ENCODE data around the gene ARHGEF39. TPM values are rescaled to one million over a fixed set of nuclear protein-coding genes. Genes with fewer than 3 reads are reported as not detected.

Gene ARHGEF39
- total and polyA plus RNA-seq, 4 donors: 0.47 to 1.4 (median 1.3) TPM

GRCh38 chr9:35687306-35687705 lies 22.3 kb upstream of the ARHGEF39 start:
- TF ChIP-seq CTCF (IDR thresholded peaks at IDR 0.05; ENCODE audit: control extremely low read depth, extremely low read depth): no peak
- H3K9me3 ChIP-seq (ENCODE audit: control insufficient read depth in 4 of 4, insufficient read depth in 3 of 4, low read length in 3 of 4): no peaks in the 10 kb centered on the region
- no peak for ATAC-seq (ENCODE audit: insufficient read depth, low FRiP score)
- no peak overlapping the region for H3K9ac ChIP-seq (ENCODE audit: insufficient read depth in 1 of 2, low read length in 2 of 2)
- no peaks in the 10 kb centered on the region for H3K27me3 ChIP-seq (ENCODE audit: control insufficient read depth in 3 of 3, insufficient read depth in 3 of 3, low read length in 2 of 3)
- 79 to 94% methylated on average over 2 of the region's 2 CpGs for WGBS, 2 donors
- H3K36me3 ChIP-seq (ENCODE audit: control insufficient read depth in 4 of 4, insufficient read depth in 4 of 4, low read length in 4 of 4): peaks cover 8 to 22% (median 11%) of the 10 kb centered on the region in 4 donors
- peaks cover 6 to 30% (median 11%) of the 10 kb centered on the region in 5 donors for H3K4me1 ChIP-seq (ENCODE audit: control insufficient read depth in 5 of 5, insufficient read depth in 5 of 5, low read length in 5 of 5)
- H3K4me3 ChIP-seq: peak overlapping the region; percentile 23
- H3K27ac ChIP-seq (ENCODE audit: low read depth in 1 of 2, low read length in 1 of 2): peak overlapping the region; percentile 16 to 91
- no peak for DNase-seq

- ATAC-seq (ENCODE audit: insufficient read depth, low FRiP score) (no peak), DNase-seq (peak in 1 of 3 donors; percentile 59)
- peaks cover 8 to 24% (median 12%) of the 10 kb centered on the region in 4 donors for H3K36me3 ChIP-seq (ENCODE audit: control insufficient read depth in 4 of 4, insufficient read depth in 4 of 4, low read length in 4 of 4)
- peak overlapping the region in 1 of 2 donors; percentile 79 for H3K27ac ChIP-seq (ENCODE audit: low read depth in 1 of 2, low read length in 1 of 2)
- no peaks in the 10 kb centered on the region for H3K9me3 ChIP-seq (ENCODE audit: control insufficient read depth in 4 of 4, insufficient read depth in 3 of 4, low read length in 3 of 4)
- no peak overlapping the region for H3K4me3 ChIP-seq
- H3K4me1 ChIP-seq (ENCODE audit: control insufficient read depth in 5 of 5, insufficient read depth in 5 of 5, low read length in 5 of 5): peaks cover 6 to 30% (median 11%) of the 10 kb centered on the region in 5 donors
- TF ChIP-seq CTCF (IDR thresholded peaks at IDR 0.05; ENCODE audit: control extremely low read depth, extremely low read depth): no peak
- H3K27me3 ChIP-seq (ENCODE audit: control insufficient read depth in 3 of 3, insufficient read depth in 3 of 3, low read length in 2 of 3): no peaks in the 10 kb centered on the region
- H3K9ac ChIP-seq (ENCODE audit: insufficient read depth in 1 of 2, low read length in 2 of 2): peak overlapping the region in 1 of 2 donors; percentile 3
- WGBS, 2 donors: 77 to 83% methylated on average over 11 of the region's 11 CpGs
These were observed 21.5 kb upstream of the ARHGEF39 start for GRCh38 chr9:35686222-35687203.

- H3K27ac ChIP-seq (ENCODE audit: low read depth in 1 of 2, low read length in 1 of 2): no peak overlapping the region
- no peak for TF ChIP-seq CTCF (IDR thresholded peaks at IDR 0.05; ENCODE audit: control extremely low read depth, extremely low read depth)
- H3K9ac ChIP-seq (ENCODE audit: insufficient read depth in 1 of 2, low read length in 2 of 2): no peak overlapping the region
- DNase-seq (no peak), ATAC-seq (ENCODE audit: insufficient read depth, low FRiP score) (no peak)
- 90 to 94% methylated on average over 13 of the region's 13 CpGs for WGBS, 2 donors
- peaks cover 6 to 30% (median 11%) of the 10 kb centered on the region in 5 donors for H3K4me1 ChIP-seq (ENCODE audit: control insufficient read depth in 5 of 5, insufficient read depth in 5 of 5, low read length in 5 of 5)
- no peak overlapping the region for H3K4me3 ChIP-seq
- H3K36me3 ChIP-seq (ENCODE audit: control insufficient read depth in 4 of 4, insufficient read depth in 4 of 4, low read length in 4 of 4): peaks cover 8 to 24% (median 12%) of the 10 kb centered on the region in 4 donors
- no peaks in the 10 kb centered on the region for H3K9me3 ChIP-seq (ENCODE audit: control insufficient read depth in 4 of 4, insufficient read depth in 3 of 4, low read length in 3 of 4)
- no peaks in the 10 kb centered on the region for H3K27me3 ChIP-seq (ENCODE audit: control insufficient read depth in 3 of 3, insufficient read depth in 3 of 3, low read length in 2 of 3)
These were observed 20.5 kb upstream of the ARHGEF39 start for GRCh38 chr9:35685506-35685905.
